GM18870 (cell line): ENCODE data around the gene KCTD2.
"Not testable (repeated sequence)": the region's sequence is repeated elsewhere in the genome, so short reads cannot be mapped to it uniquely, and the experiment has no call there.

Source experiments
- ATAC-seq: cut with Tn5 transposase; IDR thresholded peaks from one replicate; pipeline ENCODE4 v1.9.1; 2021; ENCODE audit warnings: moderate library complexity; ENCODE audit not compliant: unreplicated experiment

Gene KCTD2

DNA sequence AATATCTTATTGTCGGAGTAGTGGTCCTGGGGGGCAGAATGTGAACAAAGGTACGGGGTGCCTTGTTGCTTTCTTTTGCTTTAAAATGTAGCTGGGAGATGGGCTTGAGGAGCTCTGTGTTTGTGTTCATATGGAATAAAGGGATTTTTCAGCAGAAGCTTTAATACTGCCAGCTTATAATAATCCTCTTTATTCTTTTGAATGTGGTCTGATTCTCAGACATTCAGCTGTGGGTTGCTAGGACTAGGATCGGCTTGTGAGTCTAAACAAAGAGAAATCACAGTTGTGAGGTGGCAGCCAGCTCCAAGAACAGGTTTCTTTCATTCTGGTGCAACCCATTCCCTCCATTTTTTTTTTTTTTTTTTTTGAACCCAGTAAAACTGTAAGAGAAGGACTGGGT is 27.3 kb upstream of the KCTD2 start:
- ATAC-seq: no peak

DNA sequence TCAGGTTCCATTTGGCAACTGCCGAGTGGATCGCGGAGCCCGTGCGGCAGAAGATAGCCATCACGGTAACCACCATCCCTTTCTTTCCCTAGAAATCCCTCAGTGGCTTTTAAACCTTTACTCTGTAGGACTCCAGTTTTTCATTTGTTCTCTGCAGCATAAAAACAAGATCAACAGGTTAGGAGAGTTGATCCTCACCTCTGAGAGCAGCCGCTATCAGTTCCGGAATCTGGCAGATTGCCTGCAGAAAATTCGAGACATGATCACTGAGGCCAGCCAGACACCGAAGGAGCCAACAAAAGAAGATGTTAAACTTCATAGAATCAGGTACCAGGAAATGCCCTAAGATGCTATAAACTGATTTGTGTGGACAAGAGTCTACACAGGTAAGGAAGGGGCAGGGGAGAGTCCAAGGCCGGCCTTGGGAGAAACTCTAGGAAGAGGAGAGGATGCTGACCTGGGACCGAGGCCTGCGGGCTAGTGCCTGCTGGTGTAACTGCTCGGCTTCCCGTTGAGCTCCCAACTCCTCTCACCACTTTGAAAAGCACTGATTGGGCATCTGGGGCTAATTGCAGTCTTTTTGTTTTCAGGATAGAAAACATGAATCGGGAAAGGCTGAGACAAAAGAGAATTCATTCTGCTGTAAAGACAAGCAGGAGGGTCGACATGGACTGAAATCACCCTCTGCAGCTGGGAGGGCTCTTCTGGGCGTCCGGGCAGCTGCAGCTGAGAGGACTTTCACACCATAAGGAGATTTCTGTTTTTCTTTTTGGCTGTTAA is 26.5 kb upstream of the KCTD2 start:
- ATAC-seq: no peak

DNA sequence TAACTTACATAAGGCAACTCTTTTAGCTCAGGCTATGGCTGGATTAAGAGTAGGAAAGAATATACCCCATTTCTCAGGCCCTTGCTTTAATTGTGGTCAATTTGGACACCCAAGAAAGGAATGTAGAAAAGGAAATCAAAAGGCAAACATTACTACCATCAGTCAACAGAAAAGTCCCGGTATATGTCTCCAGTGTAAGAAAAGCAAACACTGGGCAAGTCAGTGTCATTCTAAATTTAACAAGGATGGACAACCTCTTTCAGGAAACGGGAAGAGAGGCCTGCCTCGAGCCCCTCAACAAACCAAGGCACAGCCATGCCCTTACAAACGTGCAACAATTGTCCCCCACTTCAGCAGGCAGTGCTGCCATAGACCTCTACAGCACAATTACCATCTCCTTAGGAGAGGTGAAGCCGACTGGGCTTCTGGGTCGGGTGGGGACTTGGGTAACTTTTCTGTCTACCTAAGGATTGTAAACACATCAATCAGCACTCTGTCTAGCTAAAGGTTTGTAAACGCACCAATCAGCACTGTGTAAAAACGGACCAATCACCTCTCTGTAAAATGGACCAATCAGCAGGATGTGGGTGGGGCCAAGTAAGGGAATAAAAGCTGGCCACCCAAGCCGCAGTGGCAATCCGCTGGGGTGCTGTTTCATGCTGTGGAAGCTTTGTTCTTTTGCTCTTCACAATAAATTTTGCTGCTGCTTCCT is 22.2 kb upstream of the KCTD2 start:
- ATAC-seq: no peak

DNA sequence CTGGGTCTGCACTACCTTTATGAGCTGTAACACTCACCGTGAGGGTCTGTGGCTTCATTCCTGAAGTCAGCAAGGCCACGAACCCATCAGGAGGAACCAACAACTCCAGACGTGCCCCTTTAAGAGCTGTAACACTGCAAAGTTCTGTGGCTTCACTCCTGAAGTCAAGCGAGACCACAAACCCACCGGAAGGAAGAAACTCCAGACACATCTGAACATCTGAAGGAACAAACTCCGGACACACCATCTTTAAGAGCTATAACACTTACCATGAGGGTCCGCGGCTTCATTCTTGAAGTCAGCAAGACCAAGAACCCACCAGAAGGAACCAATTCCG is 21.7 kb upstream of the KCTD2 start:
- not testable (repeated sequence) for ATAC-seq

DNA sequence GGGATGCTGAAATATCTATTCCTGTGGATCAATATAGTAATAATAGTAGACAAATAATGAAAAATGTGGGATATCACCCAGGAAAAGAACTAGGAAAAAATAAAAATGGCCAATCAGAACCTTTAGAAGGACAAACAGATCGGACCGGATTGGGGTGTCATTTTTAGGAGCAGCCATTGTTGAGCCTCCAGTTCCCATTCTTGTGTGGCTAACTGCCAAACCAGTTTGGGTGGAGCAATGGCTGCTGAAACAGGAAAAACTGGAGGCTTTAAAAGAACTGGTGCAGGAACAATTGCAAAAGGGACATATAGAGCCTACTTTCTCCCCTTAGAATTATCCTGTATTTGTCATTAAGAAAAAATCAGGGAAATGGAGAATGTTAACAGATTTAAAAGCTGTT is 20.4 kb upstream of the KCTD2 start:
- ATAC-seq: not testable (repeated sequence)

DNA sequence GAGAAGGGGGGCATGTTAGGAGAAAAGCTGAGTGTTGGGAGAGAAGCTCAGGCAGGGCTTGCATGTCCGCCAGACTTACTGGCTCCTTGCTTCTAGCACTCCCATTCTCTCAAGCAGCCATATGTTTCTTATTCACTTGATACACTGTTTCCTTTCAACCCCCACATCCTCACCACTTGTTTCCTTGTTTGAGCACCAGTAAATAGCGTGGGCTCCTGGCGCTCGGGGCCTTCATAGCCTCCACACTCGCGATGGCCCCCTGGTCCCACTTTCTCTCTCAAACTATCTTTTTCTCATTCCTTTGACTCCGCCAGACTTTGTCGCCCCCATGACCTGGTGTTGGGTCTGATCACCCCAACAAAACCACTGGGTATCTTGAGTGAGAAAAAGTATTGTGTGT is 16.9 kb upstream of the KCTD2 start:
- ATAC-seq: no peak

DNA sequence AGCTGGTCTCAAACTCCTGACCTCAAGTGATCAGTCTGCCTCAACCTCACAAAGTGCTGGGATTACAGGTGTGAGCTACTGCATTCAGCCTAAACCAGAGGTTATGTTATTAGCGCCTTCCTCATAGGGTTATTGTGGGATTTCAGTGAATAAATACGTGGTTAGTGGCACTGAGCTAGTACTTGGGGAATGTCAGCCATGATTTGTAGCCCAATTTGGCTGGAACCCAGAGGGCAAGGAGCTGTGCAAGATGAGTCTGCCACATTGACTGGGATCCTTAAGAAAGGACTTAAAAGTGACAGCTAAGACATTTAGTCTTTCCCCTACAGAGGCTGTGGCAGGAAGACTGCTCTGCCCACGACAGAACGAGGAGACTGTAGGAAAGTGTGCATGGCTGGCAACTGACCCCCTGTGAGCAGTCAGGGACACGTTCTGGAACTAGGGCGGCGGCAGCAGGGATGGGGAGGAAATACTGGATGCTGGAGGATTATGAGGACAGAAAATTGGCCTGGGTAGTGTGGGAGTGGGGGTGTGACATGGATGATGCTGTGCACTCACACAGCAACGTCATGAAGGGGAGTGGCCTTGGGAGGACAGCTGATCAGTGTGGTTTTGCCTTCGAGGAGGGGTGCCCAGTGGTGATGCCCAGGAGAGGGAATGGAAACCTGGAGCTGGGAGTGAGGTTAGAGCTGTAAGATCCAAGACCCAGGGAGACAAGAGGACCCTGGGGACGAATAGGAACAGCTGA is 14.9 kb upstream of the KCTD2 start:
- no peak for ATAC-seq

DNA sequence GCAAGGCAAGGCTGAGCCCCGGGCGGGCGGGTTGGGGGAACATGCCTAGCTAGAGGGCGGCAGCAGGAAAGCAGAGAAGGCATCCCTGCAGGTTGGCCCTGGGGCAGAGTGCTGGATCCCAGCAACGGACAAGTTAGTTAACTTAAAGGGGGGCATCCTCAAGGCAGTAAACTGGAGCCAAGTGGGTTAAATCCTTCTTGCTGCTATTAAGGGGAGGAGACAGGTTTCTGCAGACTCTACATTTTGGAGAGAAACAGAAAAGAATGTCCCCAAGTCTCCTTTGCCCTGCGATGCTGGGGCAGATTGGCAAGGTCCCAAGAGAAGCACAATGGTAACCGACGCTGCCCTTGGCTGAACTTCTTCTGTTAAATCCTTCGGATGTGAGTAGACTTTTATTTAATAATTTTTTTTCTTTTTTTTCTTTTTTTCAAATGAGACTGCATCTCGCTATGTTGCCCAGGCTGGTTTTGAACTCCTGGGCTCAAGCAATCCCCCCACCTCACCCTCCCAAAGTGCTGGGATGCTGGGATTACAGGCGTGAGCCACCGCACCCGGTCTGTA is 14.2 kb upstream of the KCTD2 start:
- ATAC-seq: no peak

DNA sequence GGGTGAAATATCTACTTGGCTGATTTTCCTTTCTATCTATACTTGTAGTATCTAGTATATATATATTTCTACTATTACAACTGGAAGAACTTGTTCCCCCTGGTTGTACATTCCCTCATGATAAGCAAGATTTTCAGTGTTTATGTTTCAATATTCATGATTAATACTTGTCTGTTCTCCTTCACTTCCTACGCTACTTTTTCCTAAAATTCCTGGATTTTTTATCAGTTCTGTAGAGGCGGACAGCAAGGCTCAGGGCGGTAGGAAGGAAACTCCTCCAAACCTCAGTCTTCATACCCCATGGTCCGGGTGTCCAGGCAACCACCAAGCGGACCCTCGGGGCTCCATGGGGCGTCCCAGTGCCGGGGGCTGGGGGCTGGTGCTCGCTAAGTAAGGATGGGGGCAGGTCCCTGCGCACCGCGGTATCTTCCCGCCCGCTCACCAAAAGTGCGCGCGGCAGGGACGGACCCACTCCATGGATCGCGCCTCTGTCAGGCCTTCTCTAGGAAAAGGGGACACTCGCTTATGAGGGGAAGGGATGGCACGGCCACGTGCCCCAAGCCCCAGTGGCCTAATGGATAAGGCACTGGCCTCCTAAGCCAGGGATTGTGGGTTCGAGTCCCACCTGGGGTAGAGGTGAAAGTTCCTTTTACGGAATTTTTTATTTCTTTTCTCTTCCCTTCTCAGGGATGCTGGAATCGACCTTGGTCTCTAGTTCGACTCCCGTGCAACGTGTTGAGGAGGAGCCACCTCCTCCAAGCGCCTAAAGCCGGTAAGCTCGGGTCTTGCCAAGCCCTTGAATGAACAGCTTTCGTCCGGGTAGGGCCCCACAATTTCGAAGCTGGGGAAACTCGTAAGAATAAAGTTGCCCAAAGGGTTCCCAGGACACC is 13.4 kb upstream of the KCTD2 start:
- ATAC-seq: peak; percentile 45

DNA sequence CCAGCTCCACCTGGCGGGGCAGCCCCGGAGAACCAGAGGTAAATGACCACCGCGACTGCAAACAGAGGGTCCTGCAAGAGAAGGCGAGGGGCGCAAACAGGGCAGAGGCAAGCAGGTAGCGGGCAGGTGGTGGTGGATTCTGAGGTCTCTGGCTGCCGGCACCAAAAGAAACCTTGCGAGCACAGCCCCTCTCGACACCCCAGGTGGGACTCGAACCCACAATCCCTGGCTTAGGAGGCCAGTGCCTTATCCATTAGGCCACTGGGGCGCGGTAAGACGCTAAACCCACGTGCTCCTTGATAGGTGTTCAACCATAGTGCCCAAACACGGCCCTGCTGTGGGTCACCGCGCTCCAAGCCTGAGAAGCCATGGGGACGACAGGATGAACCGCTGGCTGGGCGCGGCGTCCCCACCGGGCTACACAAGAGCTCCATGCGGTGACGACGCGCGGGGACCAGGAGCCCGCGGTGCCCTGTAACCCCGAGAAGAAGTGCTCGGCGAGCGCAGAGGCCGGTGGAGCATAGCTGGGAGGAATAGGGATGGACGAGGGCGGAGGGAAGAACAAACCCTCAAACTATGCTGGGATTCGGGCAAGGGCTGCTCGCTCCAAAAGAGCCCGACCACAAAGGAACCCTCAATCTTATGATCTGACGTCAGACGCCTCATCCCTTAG is 12.7 kb upstream of the KCTD2 start:
- ATAC-seq: peak; percentile 26

DNA sequence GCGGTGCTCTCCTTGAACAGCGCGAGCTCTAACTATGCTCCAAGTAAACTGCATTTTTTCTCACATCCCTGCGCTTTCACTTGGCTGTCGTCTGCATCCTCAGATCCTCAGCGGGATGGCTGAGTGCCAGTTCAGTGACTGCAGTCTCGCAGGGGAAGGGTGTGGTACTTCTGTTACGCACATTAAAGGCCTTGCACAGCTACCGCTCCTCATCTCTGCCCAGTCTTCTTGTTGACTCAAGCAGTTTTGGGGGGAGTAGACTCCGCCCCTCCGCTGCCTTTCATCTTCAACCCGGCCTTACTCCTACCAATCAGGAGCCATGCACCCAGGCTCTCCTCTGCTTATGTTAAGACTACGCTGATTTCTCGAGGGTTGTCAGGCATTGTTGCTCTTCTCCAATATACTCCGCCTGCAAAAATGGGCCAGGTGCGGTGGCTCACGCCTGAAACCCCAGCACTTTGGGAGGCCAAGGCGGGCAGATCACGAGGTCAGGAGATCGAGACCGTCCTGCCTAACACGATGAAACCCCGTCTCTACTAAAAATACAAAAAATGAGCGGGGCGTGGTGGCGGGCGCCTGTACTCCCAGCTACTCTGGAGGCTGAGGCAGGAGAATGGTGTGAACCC is 10.3 kb upstream of the KCTD2 start:
- ATAC-seq: no peak

DNA sequence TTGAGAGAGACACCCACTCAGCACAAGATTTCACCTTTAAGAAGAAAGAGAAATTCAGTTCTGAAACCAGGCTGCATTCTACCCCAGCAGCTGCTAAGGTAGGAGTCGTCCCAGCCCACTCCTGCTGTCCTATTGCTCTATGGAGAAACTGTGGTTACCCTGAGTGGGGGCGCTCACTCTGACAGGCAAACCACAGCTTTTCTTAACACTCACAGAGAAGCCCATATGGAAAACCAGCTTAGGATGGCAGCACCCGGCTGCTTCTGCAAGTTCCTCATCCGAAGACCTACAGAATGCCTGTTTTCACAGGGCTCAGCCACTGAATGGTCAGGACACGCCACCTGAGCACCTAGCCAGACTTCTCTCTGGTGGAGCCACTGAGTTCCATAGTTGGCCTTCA is 7.8 kb upstream of the KCTD2 start:
- no peak for ATAC-seq

DNA sequence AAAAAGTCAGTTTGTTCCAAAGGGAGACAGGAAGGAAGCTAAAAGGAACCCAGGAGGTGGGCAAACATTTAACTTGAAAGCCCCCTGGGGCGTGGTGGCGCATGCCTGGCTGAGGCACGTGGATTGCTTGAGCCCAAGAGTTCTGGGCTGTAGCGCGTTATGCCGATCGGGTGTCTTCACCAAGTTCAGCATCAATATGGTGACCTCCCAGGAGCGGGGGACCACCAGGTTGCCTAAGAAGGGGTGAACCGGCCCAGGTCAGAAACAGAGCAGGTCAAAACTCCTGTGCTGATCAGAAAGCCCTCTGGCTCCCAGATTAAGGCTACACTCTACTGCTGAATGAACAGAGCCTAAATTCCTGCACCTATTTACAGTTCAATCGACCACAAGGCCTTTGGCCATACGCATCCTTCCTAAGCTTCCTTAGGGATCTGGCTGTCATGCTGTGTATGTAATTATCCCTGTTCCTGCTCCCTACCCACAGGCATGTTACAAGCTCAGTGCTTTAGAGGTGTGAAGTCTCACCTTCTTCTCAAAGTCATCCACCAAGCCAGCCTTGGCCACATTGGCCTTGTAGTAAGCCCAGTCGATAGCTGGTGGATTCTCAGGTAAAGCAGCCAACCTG is 5.3 kb upstream of the KCTD2 start:
- ATAC-seq: no peak

DNA sequence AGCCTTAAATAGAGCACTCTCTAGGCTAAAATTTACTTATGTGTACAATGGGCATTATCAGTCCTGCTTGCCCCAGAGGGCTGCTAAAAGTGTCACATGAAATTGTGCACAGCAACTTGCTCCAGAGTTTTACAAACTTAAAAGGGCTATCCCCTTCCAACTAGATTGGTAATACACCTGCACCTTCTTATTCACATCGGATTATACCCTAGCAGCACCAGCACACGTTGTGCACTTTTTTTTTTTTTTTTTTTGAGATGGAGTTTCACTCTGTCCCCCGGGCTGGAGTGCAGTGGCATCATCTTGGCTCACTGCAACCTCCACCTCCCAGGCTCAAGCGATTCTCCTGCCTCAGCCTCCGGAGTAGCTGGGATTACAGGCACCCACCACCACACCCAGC is 3.2 kb upstream of the KCTD2 start:
- ATAC-seq: not testable (repeated sequence)

DNA sequence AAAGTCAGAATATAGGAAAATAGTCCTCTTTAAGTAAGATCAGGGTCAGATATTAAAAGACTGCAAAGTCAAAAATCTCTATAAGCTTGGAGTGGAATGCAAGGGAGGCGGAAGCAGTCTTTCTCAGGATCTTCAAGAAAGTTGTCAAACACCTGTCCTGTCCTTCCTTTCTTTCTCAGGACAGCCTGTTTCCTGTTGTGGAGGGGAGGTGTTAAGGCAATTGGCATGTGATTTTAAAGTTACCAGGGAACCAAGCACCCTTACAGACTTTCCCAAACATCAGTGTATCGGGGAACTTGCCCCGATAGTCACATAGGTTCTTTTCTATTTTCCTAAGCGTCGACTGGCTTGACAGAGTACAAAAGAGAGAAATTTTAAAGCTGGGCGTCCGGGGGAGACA is 2.3 kb upstream of the KCTD2 start:
- ATAC-seq: no peak

DNA sequence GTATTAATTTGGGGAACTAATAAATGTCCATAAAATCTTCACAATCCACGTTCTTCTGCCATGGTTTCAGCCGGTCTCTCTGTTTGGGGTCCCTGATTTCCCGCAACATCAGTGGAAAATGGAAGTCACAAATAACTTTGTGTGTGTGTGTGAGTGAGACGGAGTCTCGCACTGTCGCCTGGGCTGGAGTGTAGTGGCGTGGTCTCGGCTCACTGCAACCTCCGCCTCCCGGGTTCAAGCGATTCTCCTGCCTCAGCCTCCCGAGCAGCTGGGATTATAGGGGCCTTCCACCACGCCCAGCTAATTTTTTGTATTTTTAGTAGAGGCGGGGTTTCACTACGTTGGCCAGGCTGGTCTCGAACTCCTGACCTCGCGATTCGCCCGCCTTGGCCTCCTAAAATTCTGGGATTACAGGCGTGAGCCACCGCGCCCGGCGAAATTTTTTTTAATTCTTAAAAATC is 1.0 kb upstream of the KCTD2 start:
- ATAC-seq: not testable (repeated sequence)

DNA sequence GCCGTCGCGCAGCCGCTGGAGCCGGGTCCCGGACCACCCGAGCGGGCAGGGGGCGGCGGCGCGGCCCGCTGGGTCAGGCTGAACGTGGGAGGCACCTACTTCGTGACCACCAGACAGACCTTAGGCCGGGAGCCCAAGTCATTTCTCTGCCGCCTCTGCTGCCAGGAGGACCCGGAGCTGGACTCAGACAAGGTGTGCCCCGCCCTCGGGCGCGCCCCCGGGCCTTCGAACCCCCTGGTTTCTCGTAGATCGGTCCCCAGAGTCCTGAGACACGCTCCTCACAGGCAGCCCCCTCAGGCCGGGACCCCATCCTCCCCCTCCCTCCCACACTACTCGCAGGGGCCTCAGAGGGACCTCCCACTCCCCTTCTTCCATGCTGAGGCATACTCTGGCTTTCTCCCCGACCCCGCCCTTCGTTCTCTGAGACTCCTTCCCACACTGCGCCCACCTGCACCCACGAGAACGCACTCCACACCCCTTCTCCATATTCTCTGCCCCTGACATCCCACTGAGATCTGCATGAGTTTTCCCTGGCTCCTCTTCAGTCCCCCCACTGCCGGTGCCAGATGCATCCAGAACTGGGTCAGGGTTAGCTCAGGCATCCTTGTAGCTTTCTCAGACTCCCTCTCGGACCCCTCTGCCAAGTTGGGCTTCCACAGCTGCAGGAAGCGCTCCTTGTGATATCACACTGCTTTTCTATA is 523 bp downstream of the KCTD2 start:
- ATAC-seq: no peak

DNA sequence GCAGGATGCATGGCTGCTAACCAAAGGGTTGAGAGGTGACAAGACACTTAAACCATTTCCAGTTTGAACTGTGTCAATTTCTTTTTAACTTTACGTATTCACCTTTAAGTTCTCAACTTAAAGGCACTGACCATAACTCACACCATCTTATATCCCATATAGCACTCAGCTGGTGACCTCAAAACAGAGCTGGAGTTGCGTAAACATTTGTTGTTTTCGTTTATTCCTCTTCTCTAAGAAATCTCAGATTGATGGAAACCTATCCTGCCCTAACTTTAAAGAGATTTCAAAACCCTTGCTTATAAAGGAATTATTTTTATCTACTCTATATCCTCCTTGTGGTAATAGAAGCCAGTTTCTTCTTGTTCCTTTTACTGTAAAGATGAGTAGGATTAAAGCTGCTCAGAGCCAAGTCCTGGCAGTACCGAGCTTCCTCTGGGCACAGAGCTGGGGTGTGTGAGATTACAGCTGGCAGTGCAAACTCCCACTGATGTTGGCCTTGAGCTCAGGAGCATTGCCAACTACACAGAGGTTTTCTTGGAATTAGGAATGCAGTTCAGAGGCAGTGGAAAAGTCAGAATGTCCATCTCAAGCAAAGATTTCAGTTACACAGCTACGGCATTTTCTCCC is 1.3 kb downstream of the KCTD2 start:
- ATAC-seq: no peak
